ENCODE measurements around the gene VPS33A.

Gene VPS33A

GRCh38 chr12:122266230-122266901 lies at the start of gene VPS33A:
VPS33A (minus strand) TSS chr12:122266494; CDS start chr12:122266408, 86 bp downstream.
- DNase-seq (ENCODE audit: low read depth), result peak; percentile 98
- TF ChIP-seq CTCF (IDR thresholded peaks at IDR 0.05; ENCODE audit: low read depth, low read length, missing control alignments), result no peak
- peak within 1 kb of the TSS; percentile 92 for H3K4me3 ChIP-seq (ENCODE audit: low read depth, low read length)

- TF ChIP-seq CTCF (IDR thresholded peaks at IDR 0.05; ENCODE audit: low read depth, low read length, missing control alignments), result no peak
- DNase-seq (ENCODE audit: low read depth), result no peak
- H3K4me3 ChIP-seq (ENCODE audit: low read depth, low read length), result no peak overlapping the region
Measured at GRCh38 chr12:122312926-122313325, 46.6 kb upstream of the VPS33A start.

- no peak for TF ChIP-seq CTCF (IDR thresholded peaks at IDR 0.05; ENCODE audit: low read depth, low read length, missing control alignments)
- H3K4me3 ChIP-seq (ENCODE audit: low read depth, low read length), result no peak overlapping the region
Measured at GRCh38 chr12:122311696-122312095, 45.4 kb upstream of the VPS33A start.

GRCh38 chr12:122310626-122311333 lies 44.5 kb upstream of the VPS33A start:
- H3K4me3 ChIP-seq (ENCODE audit: low read depth, low read length), result no peak overlapping the region
- no peak for DNase-seq (ENCODE audit: low read depth)
- TF ChIP-seq CTCF (IDR thresholded peaks at IDR 0.05; ENCODE audit: low read depth, low read length, missing control alignments), result no peak

More at GRCh38 chr12:122311696-122312095, 45.4 kb upstream of the VPS33A start:
- DNase-seq (ENCODE audit: low read depth), result no peak

GRCh38 chr12:122309564-122310121 lies 43.3 kb upstream of the VPS33A start:
- DNase-seq (ENCODE audit: low read depth), result no peak
- H3K4me3 ChIP-seq (ENCODE audit: low read depth, low read length), result no peak overlapping the region
- TF ChIP-seq CTCF (IDR thresholded peaks at IDR 0.05; ENCODE audit: low read depth, low read length, missing control alignments), result no peak

- DNase-seq (ENCODE audit: low read depth), result no peak
- no peak for TF ChIP-seq CTCF (IDR thresholded peaks at IDR 0.05; ENCODE audit: low read depth, low read length, missing control alignments)
- H3K4me3 ChIP-seq (ENCODE audit: low read depth, low read length), result no peak overlapping the region
Measured at GRCh38 chr12:122308811-122309210, 42.5 kb upstream of the VPS33A start.
